ENCODE data around the gene HAS3.

DNA sequence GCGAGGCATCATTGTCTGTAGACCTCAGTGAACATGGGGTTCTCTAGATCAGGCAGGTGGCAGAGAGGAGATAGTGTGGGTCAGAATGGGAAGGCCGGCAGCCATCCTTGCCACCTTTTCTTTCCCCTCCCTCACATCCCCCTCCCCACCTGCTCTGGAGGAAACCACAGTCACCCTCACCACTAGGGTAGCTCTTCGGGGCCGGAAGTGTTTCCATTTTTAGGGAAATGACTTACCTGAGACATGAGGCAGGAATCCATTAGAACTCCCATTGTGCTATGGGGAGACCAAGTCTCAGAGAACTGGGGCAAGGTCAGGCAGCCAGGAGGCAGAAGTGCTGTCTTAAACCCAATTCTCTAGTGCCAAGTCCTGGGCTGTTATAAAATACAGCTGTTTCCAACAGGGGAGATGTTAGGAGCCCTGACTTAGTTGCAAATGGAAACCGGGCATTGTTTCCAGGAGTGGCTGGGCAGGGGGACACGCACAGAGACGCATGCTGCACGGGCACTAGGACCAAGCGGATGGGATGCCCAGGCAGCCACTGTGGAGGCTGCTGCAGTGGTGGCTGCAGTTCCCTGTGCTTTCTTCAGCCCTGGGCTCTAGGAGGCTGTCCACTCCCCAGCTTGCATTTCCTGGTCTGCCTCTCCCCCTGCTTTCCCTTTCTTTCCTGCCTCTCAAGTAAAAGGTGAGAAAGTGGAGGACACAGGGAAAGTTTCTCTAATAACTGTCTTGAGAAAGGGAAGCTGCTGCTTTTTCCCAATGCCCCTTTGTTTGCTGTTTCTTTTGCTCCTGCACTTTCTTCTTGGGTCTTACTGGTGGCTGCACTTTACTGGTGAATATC, 2.8 kb downstream of the HAS3 start:
- no peak for TF ChIP-seq CTCF (tag by site-specific recombination; IDR thresholded peaks at IDR 0.05)
- TF ChIP-seq REST (tag by site-specific recombination; IDR thresholded peaks at IDR 0.05) = no peak
- no peak for TF ChIP-seq ATF2 (tag by site-specific recombination; IDR thresholded peaks at IDR 0.05; ENCODE audit: low read depth)
- TF ChIP-seq, protein P1, sequence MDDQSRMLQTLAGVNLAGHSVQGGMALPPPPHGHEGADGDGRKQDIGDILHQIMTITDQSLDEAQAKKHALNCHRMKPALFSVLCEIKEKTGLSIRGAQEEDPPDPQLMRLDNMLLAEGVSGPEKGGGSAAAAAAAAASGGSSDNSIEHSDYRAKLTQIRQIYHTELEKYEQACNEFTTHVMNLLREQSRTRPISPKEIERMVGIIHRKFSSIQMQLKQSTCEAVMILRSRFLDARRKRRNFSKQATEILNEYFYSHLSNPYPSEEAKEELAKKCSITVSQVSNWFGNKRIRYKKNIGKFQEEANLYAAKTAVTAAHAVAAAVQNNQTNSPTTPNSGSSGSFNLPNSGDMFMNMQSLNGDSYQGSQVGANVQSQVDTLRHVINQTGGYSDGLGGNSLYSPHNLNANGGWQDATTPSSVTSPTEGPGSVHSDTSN (CRISPR knock-in tag; IDR thresholded peaks at IDR 0.05) = no peak
- TF ChIP-seq, protein P2, sequence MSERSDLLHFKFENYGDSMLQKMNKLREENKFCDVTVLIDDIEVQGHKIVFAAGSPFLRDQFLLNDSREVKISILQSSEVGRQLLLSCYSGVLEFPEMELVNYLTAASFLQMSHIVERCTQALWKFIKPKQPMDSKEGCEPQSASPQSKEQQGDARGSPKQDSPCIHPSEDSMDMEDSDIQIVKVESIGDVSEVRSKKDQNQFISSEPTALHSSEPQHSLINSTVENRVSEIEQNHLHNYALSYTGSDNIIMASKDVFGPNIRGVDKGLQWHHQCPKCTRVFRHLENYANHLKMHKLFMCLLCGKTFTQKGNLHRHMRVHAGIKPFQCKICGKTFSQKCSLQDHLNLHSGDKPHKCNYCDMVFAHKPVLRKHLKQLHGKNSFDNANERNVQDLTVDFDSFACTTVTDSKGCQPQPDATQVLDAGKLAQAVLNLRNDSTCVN (tag by site-specific recombination; optimal IDR thresholded peaks at IDR 0.05) = no peak
- TF ChIP-seq, protein P3, sequence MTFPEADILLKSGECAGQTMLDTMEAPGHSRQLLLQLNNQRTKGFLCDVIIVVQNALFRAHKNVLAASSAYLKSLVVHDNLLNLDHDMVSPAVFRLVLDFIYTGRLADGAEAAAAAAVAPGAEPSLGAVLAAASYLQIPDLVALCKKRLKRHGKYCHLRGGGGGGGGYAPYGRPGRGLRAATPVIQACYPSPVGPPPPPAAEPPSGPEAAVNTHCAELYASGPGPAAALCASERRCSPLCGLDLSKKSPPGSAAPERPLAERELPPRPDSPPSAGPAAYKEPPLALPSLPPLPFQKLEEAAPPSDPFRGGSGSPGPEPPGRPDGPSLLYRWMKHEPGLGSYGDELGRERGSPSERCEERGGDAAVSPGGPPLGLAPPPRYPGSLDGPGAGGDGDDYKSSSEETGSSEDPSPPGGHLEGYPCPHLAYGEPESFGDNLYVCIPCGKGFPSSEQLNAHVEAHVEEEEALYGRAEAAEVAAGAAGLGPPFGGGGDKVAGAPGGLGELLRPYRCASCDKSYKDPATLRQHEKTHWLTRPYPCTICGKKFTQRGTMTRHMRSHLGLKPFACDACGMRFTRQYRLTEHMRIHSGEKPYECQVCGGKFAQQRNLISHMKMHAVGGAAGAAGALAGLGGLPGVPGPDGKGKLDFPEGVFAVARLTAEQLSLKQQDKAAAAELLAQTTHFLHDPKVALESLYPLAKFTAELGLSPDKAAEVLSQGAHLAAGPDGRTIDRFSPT (tag by site-specific recombination; IDR thresholded peaks at IDR 0.05) = no peak
- no peak for TF ChIP-seq ZNF785 (tag by site-specific recombination; IDR thresholded peaks at IDR 0.05)
- no peak for TF ChIP-seq ZNF621 (tag by site-specific recombination; IDR thresholded peaks at IDR 0.05)
- TF ChIP-seq ZNF777 (tag by site-specific recombination; IDR thresholded peaks at IDR 0.05; ENCODE audit: borderline replicate concordance) = no peak
- no peak for TF ChIP-seq ZNF449 (tag by site-specific recombination; IDR thresholded peaks at IDR 0.05)
- no peak for TF ChIP-seq GLI2 (tag by site-specific recombination; IDR thresholded peaks at IDR 0.05; ENCODE audit: borderline replicate concordance, low read depth)
- no peak for TF ChIP-seq ZNF10 (tag by site-specific recombination; IDR thresholded peaks at IDR 0.05)
- no peak for TF ChIP-seq ZNF274 (IDR thresholded peaks at IDR 0.05; ENCODE audit: low read length)
- no peak for TF ChIP-seq ZNF274 (tag by site-specific recombination; IDR thresholded peaks at IDR 0.05; ENCODE audit: borderline replicate concordance)
